KMS-11 (cell line): ENCODE data around the gene CAMKK2.
"Not testable (repeated sequence)": the region's sequence is repeated elsewhere in the genome, so short reads cannot be mapped to it uniquely, and the experiment has no call there.

Source experiments
- H2AFZ ChIP-seq: fragments of 200-600 bp; sonication (generic); 2 replicates; pipeline ENCODE4 v1.6.1; 2016; ENCODE audit warnings: antibody characterized with exemption, mixed run types, low read depth
- H3K27ac ChIP-seq: fragments of 200-600 bp; sonication (generic); 2 replicates; pipeline ENCODE4 v1.6.1; 2016; ENCODE audit warnings: mild to moderate bottlenecking, mixed run types
- H3K27me3 ChIP-seq: fragments of 200-600 bp; sonication (generic); 2 replicates; pipeline ENCODE4 v1.6.1; 2017; ENCODE audit warnings: mild to moderate bottlenecking, low read depth, mixed run types, moderate library complexity; ENCODE audit not compliant: insufficient read depth
- H3K36me3 ChIP-seq: fragments of 200-600 bp; sonication (generic); 2 replicates; pipeline ENCODE4 v1.6.1; 2017; ENCODE audit warnings: mild to moderate bottlenecking, mixed run types; ENCODE audit not compliant: insufficient read depth
- H3K4me1 ChIP-seq: fragments of 200-600 bp; sonication (generic); 2 replicates; pipeline ENCODE4 v1.6.1; 2016; ENCODE audit warnings: mild to moderate bottlenecking, low read depth, mixed run types; ENCODE audit not compliant: poor library complexity, severe bottlenecking
- H3K4me2 ChIP-seq: fragments of 200-600 bp; sonication (generic); 2 replicates; pipeline ENCODE4 v1.7.0; 2016; ENCODE audit warnings: mild to moderate bottlenecking, mixed run types
- H3K4me3 ChIP-seq: fragments of 200-600 bp; sonication (generic); IDR thresholded peaks from 2 replicates; pipeline ENCODE4 v1.6.1; 2017; ENCODE audit warnings: low read depth, low read length, mixed read lengths; ENCODE audit not compliant: insufficient read depth
- H3K79me2 ChIP-seq: fragments of 200-600 bp; sonication (generic); 2 replicates; pipeline ENCODE4 v1.6.1; 2016; ENCODE audit warnings: low read depth, mixed run types; ENCODE audit not compliant: insufficient read depth
- H3K9ac ChIP-seq: fragments of 200-600 bp; sonication (generic); 2 replicates; pipeline ENCODE4 v1.6.1; 2016; ENCODE audit warnings: mild to moderate bottlenecking, mixed run types
- H4K20me1 ChIP-seq: fragments of 200-600 bp; sonication (generic); 2 replicates; pipeline ENCODE4 v1.6.1; 2016; ENCODE audit warnings: mild to moderate bottlenecking, mixed run types; ENCODE audit not compliant: insufficient read depth
- CTCF ChIP-seq: fragments of 200-600 bp; sonication (generic); conservative IDR thresholded peaks from 2 replicates; pipeline ENCODE4 v1.6.1; 2017; ENCODE audit warnings: low read depth, mild to moderate bottlenecking, antibody characterized with exemption, low read length, moderate library complexity, mixed read lengths

The CAMKK2 gene

GRCh38 chr12:121283841-121284240 lies 12.7 kb downstream of the CAMKK2 start:
- TF ChIP-seq CTCF = no peak
- H3K9ac ChIP-seq = no peak overlapping the region
- H4K20me1 ChIP-seq = no peaks in the 10 kb centered on the region
- H3K79me2 ChIP-seq = no peaks in the 10 kb centered on the region; the same call in 1 of the 2 replicates
- H2AFZ ChIP-seq = no peak overlapping the region
- peaks cover under 1% of the 10 kb centered on the region for H3K4me1 ChIP-seq
- no peak overlapping the region for H3K4me3 ChIP-seq
- no peaks in the 10 kb centered on the region for H3K36me3 ChIP-seq
- no peak overlapping the region for H3K4me2 ChIP-seq
- no peaks in the 10 kb centered on the region for H3K27me3 ChIP-seq
- H3K27ac ChIP-seq = no peak overlapping the region

- TF ChIP-seq CTCF = no peak
- Histone ChIP-seq H3K79me2 (no peaks in the 10 kb centered on the region; the same call in 1 of the 2 replicates), H3K4me3 (no peak overlapping the region), H3K9ac (no peak overlapping the region), H3K27ac (no peak overlapping the region), H2AFZ (no peak overlapping the region), H4K20me1 (no peaks in the 10 kb centered on the region), H3K27me3 (no peaks in the 10 kb centered on the region), H3K4me1 (no peaks in the 10 kb centered on the region), H3K36me3 (no peaks in the 10 kb centered on the region), H3K4me2 (no peak overlapping the region)
Measured at GRCh38 chr12:121283388-121283787, 13.1 kb downstream of the CAMKK2 start.

GRCh38 chr12:121282910-121283309 lies 13.6 kb downstream of the CAMKK2 start:
- H4K20me1 ChIP-seq, H3K4me3 ChIP-seq, H3K27me3 ChIP-seq, H3K4me2 ChIP-seq, H3K27ac ChIP-seq, H3K36me3 ChIP-seq, H2AFZ ChIP-seq, H3K4me1 ChIP-seq, H3K9ac ChIP-seq, H3K79me2 ChIP-seq: not testable (repeated sequence)

- Histone ChIP-seq H3K79me2 (no peaks in the 10 kb centered on the region; the same call in 1 of the 2 replicates), H3K4me2 (no peak overlapping the region), H3K36me3 (no peaks in the 10 kb centered on the region), H3K4me1 (no peaks in the 10 kb centered on the region), H3K27ac (no peak overlapping the region), H3K27me3 (no peaks in the 10 kb centered on the region), H3K9ac (no peak overlapping the region), H2AFZ (no peak overlapping the region), H3K4me3 (no peak overlapping the region), H4K20me1 (no peaks in the 10 kb centered on the region)
- TF ChIP-seq CTCF = no peak
Measured at GRCh38 chr12:121282072-121282742, 14.3 kb downstream of the CAMKK2 start.

DNA sequence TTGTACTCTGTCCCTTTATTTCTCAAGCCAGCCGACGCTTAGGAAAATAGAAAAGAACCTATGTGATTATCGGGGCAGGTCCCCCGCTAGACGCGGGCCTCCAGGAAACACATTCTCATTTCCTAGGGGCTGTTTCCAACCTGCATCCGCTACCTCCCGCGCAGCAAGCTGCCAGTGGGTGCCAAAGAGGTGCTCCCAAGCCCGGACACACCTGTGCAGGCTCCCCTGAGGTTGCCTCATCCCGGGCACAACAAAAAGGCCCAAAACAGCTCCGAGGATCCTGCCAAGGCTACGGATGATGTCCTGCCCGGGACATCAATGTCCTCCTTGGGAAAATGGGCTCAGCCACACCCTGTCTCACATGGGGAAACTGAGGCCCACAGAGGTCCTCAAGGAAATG lies 15.4 kb downstream of the CAMKK2 start:
- not testable (repeated sequence) for H2AFZ ChIP-seq, H3K79me2 ChIP-seq, H3K4me1 ChIP-seq, H3K36me3 ChIP-seq, H3K4me3 ChIP-seq, H4K20me1 ChIP-seq, H3K4me2 ChIP-seq, H3K27me3 ChIP-seq, H3K27ac ChIP-seq, H3K9ac ChIP-seq

DNA sequence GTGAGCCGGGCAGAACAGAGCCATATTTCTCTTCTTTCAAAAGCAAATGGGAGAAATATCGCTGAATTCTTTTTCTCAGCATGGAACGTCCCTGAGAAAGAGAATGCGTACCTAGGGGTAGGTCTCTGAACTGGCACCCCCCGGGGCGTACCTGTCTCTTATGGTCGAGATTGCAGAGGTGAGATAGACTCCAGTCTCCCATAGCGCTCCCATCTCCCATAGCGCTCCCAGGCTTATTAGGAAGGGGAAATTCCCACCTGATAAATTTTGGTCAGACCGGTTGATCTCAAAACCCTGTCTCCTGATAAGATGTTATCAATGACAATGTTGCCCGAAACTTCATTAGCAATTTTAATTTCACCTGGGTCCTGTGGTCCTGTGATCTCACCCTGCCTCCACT lies 16.0 kb downstream of the CAMKK2 start:
- H3K27me3 ChIP-seq, H3K79me2 ChIP-seq, H3K4me3 ChIP-seq, H3K36me3 ChIP-seq, H3K4me1 ChIP-seq, H3K4me2 ChIP-seq, H3K9ac ChIP-seq, H3K27ac ChIP-seq, H4K20me1 ChIP-seq, H2AFZ ChIP-seq: not testable (repeated sequence)
